ENCODE data around the gene SCPEP1.

SCPEP1 gene

DNA sequence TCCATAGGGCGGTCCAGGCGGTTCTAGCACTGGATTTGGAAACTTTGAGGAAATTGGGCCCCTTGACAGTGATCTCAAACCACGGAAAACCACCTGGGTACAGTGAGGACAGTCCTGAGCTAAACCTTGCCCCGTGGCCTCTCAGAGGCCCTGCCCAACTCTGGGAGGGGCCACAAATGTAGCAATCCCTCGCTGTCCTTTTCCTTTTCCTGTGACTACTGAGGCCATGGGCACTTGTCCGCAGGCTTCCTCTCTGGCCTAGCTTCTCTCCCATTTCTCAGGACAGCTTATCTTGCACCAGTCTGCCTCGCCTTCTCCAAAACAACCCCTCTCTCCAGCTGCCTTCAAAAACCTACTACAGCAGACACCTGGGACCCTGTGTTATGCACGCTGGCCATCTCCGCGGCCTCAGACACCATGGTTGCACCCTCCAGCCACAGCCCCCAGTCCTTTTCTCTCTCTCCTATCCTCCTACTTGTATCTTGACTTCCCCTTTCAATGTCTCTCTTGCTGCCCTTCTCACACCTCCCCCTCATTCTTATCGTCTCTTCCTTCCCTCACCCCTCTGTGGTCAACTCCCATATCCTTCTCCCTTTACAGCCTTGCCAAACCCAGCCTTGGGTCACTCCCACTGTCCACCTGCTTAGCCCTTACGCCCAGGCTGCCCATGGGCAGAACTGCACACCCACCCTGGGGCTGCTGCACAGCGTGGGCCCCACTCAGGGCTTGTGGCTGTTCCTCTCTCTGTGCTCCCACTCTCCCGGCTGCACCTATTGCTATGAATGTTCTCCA is 7.6 kb downstream of the SCPEP1 start:
- Histone ChIP-seq H3K9me3 (ENCODE audit: control insufficient read depth, low read depth, low read length) (no peaks in the 10 kb centered on the region), H3K9ac (ENCODE audit: low read length) (no peak overlapping the region), H3K27ac (ENCODE audit: low read length) (no peak overlapping the region), H3K27me3 (ENCODE audit: control insufficient read depth, insufficient read depth, low read length) (no peaks in the 10 kb centered on the region), H3K4me1 (ENCODE audit: control insufficient read depth, low read depth, low read length) (peaks cover 10% of the 10 kb centered on the region), H3K4me3 (ENCODE audit: low read length) (no peak overlapping the region), H3K36me3 (ENCODE audit: control insufficient read depth, low read depth, low read length) (peaks cover 26% of the 10 kb centered on the region)

DNA sequence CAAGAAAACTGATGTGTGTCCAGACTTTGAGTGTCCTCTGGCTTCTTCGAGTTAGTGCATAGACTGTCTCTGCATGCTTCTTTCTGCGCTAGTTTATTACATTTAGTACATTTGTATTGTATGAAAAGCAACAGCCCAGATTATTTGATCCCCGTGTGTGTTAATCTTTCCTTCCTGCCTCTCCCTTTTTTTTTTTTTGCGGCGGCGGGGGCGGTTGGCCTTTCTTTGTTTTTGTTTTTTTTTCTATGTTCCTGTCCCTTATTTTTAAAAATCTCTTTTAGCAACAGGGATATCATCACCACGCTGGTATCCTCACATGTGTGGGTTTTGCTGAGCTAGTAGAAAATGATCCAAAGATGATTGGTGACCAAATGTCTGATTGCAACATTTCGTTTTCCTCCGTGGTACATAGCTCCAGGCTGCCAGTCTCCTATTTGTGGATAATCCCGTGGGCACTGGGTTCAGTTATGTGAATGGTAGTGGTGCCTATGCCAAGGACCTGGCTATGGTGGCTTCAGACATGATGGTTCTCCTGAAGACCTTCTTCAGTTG is 9.4 kb downstream of the SCPEP1 start:
- no peaks in the 10 kb centered on the region for H3K9me3 ChIP-seq (ENCODE audit: control insufficient read depth, low read depth, low read length)
- no peak overlapping the region for H3K27ac ChIP-seq (ENCODE audit: low read length)
- no peak overlapping the region for H3K4me3 ChIP-seq (ENCODE audit: low read length)
- H3K36me3 ChIP-seq (ENCODE audit: control insufficient read depth, low read depth, low read length): peaks cover 28% of the 10 kb centered on the region
- no peaks in the 10 kb centered on the region for H3K27me3 ChIP-seq (ENCODE audit: control insufficient read depth, insufficient read depth, low read length)
- H3K4me1 ChIP-seq (ENCODE audit: control insufficient read depth, low read depth, low read length): peaks cover 3% of the 10 kb centered on the region
- H3K9ac ChIP-seq (ENCODE audit: low read length): no peak overlapping the region

DNA sequence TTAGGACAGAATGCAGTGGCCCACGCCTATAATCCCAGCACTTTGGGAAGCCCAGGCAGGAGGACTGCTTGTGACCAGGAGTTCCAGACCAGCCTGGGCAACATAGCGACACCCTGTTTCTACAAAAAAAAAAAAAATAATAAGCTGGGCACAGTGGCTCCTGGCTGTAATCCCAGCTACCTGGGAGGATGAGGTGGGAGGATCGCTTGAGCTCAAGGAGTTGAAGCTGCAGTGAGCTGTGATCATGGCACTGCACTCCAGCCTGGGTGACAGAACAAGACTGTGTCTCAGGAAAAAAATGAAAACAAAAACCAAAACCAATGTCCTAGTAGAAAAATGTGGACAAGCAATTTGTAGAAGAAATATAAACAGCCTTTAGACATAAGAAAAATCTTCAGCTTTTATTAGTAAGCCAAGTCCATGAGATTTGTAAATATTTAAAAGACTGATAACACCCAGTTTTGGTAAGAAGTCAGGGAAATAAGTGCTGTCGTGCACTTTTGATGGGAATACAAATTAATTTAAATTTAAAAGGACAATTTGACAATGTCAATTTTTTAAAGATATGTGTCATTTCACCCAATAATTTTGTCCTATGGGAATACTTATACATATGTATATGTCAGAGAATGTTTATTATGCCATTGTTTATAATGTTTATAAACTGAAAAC is 11.1 kb downstream of the SCPEP1 start:
- Histone ChIP-seq H3K36me3 (ENCODE audit: control insufficient read depth, low read depth, low read length) (peaks cover 30% of the 10 kb centered on the region), H3K4me1 (ENCODE audit: control insufficient read depth, low read depth, low read length) (no peaks in the 10 kb centered on the region), H3K9ac (ENCODE audit: low read length) (no peak overlapping the region), H3K4me3 (ENCODE audit: low read length) (no peak overlapping the region), H3K9me3 (ENCODE audit: control insufficient read depth, low read depth, low read length) (no peaks in the 10 kb centered on the region), H3K27me3 (ENCODE audit: control insufficient read depth, insufficient read depth, low read length) (no peaks in the 10 kb centered on the region), H3K27ac (ENCODE audit: low read length) (no peak overlapping the region)

DNA sequence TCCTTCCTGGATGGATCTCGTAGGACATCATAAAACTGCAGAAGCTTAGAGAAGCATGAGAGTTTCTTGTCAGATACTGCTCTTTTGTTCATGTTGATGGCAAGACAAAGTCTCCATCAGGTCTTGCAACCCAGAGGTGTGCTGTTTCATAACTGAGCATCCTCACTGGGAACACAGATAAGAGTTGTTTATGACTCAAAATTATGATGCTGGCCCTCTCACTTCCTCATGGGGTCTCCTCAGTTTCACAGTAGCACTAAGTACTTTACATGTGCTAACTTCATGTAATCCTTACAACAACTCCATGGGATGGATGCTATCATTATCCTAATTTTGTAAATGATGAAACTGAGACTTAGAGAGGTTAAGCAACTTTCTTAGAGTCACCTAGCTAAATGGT is 14.4 kb downstream of the SCPEP1 start:
- H3K9ac ChIP-seq (ENCODE audit: low read length): no peak overlapping the region
- peaks cover 34% of the 10 kb centered on the region for H3K36me3 ChIP-seq (ENCODE audit: control insufficient read depth, low read depth, low read length)
- no peak overlapping the region for H3K27ac ChIP-seq (ENCODE audit: low read length)
- H3K4me1 ChIP-seq (ENCODE audit: control insufficient read depth, low read depth, low read length): no peaks in the 10 kb centered on the region
- H3K4me3 ChIP-seq (ENCODE audit: low read length): no peak overlapping the region
- no peaks in the 10 kb centered on the region for H3K27me3 ChIP-seq (ENCODE audit: control insufficient read depth, insufficient read depth, low read length)
- no peaks in the 10 kb centered on the region for H3K9me3 ChIP-seq (ENCODE audit: control insufficient read depth, low read depth, low read length)

DNA sequence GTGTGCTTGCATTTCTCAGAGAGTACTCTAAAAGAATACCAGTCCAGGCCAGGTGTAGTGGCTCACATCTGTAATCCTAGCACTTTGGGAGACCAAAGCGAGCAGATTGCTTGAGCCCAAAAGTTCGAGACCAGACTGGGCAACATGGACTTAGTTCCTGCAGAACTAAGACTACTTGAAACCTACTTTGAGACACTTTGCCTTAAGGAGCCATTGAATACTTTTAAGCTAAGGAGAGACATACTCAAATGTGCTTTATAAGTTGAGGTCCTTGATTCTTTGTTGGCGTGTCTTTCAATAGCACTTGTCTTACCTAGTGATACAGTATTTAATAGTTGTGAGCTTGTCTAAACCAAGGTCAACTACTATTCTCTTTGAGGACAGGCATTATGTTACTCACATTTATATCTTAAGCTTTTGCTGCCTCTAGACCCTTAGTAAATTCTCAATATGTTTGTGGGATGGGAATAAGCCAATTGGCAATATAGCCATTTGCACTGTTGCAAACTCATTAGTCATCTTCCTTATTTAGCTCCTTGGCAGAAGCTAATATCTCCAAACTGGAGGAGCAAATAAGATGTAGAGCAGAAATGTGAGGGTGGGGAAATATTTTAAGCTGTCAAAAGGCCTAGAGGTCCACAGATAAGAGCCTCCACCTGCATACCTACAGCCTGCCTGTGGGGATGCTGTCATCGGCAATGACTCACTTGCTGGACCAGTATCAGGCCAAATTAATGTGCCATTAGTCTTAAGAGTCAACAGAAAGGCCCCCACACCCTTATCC is 16.3 kb downstream of the SCPEP1 start:
- peaks cover 25% of the 10 kb centered on the region for H3K36me3 ChIP-seq (ENCODE audit: control insufficient read depth, low read depth, low read length)
- H3K4me3 ChIP-seq (ENCODE audit: low read length): no peak overlapping the region
- H3K4me1 ChIP-seq (ENCODE audit: control insufficient read depth, low read depth, low read length): no peaks in the 10 kb centered on the region

DNA sequence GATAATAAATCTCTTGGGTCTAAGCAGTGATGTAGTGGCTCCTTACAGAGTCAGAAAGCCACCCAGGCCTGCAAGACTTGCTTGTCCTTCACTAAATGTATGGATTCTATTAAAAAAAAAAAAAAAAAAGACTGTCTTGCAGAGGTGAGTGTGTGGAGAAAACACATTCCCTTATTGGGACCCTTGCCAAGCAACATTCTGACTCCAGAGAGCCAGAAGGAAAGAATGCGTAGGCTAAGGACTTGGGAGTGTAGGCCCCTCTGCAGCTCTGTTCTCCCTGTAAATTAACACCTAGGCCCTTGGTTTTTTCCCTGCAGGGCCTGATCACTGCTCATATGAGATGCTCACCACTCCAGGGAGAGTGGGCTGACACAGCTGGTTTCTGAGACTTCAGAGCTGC is 17.8 kb downstream of the SCPEP1 start:
- no peak overlapping the region for H3K9ac ChIP-seq (ENCODE audit: low read length)
- no peak overlapping the region for H3K27ac ChIP-seq (ENCODE audit: low read length)
- H3K4me3 ChIP-seq (ENCODE audit: low read length): no peak overlapping the region
- no peaks in the 10 kb centered on the region for H3K4me1 ChIP-seq (ENCODE audit: control insufficient read depth, low read depth, low read length)
- H3K27me3 ChIP-seq (ENCODE audit: control insufficient read depth, insufficient read depth, low read length): no peaks in the 10 kb centered on the region
- H3K9me3 ChIP-seq (ENCODE audit: control insufficient read depth, low read depth, low read length): no peaks in the 10 kb centered on the region
- H3K36me3 ChIP-seq (ENCODE audit: control insufficient read depth, low read depth, low read length): peaks cover 24% of the 10 kb centered on the region

More for the DNA sequence above, 16.3 kb downstream of the SCPEP1 start:
- no peak overlapping the region for H3K27ac ChIP-seq (ENCODE audit: low read length)
- no peaks in the 10 kb centered on the region for H3K9me3 ChIP-seq (ENCODE audit: control insufficient read depth, low read depth, low read length)
- no peaks in the 10 kb centered on the region for H3K27me3 ChIP-seq (ENCODE audit: control insufficient read depth, insufficient read depth, low read length)
- H3K9ac ChIP-seq (ENCODE audit: low read length): no peak overlapping the region

DNA sequence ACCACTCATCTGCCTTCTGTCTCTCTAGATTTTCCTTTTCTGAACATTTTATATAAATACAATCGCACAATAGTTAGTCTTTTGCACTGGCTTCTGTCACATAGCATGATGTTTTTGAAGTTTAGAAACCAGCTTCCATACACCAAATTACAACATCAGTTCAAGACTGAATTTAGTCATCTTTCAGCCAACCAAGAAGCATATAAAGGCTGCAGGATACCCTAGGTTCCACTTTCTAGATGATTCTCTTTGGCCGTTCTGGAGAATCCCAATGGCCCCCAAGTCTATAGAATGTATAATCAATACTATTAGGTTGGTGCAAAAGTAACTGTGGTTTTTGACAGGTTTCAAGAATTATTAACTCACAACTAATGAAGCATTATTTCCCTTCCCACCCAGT is 19.4 kb downstream of the SCPEP1 start:
- Histone ChIP-seq H3K27me3 (ENCODE audit: control insufficient read depth, insufficient read depth, low read length) (no peaks in the 10 kb centered on the region), H3K36me3 (ENCODE audit: control insufficient read depth, low read depth, low read length) (peaks cover 26% of the 10 kb centered on the region), H3K9ac (ENCODE audit: low read length) (no peak overlapping the region), H3K4me3 (ENCODE audit: low read length) (no peak overlapping the region), H3K9me3 (ENCODE audit: control insufficient read depth, low read depth, low read length) (no peaks in the 10 kb centered on the region), H3K27ac (ENCODE audit: low read length) (no peak overlapping the region), H3K4me1 (ENCODE audit: control insufficient read depth, low read depth, low read length) (no peaks in the 10 kb centered on the region)

DNA sequence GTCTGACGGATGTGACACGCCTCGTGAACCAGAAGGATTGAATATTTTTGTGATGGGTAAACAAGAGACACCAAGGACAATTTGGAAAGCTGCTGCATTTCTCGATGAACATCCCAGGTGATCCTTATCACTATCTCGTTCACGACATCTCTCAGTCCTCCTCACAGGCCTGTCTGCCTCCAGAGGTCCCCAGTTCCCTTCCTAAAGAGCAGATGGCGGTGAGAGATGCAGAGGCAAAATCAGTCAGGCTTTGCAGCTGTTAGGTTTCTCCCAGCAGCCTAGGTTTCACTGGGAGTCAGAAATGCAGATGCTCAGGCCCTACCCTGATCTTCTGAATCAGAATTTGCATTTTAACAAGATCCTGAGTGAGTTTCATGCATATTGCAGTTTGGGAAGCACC is 23.6 kb downstream of the SCPEP1 start:
- H3K9me3 ChIP-seq (ENCODE audit: control insufficient read depth, low read depth, low read length): no peaks in the 10 kb centered on the region
- no peaks in the 10 kb centered on the region for H3K4me1 ChIP-seq (ENCODE audit: control insufficient read depth, low read depth, low read length)
- no peak overlapping the region for H3K4me3 ChIP-seq (ENCODE audit: low read length)
- no peak overlapping the region for H3K27ac ChIP-seq (ENCODE audit: low read length)
- peaks cover 22% of the 10 kb centered on the region for H3K36me3 ChIP-seq (ENCODE audit: control insufficient read depth, low read depth, low read length)
- H3K27me3 ChIP-seq (ENCODE audit: control insufficient read depth, insufficient read depth, low read length): no peaks in the 10 kb centered on the region
- H3K9ac ChIP-seq (ENCODE audit: low read length): no peak overlapping the region

DNA sequence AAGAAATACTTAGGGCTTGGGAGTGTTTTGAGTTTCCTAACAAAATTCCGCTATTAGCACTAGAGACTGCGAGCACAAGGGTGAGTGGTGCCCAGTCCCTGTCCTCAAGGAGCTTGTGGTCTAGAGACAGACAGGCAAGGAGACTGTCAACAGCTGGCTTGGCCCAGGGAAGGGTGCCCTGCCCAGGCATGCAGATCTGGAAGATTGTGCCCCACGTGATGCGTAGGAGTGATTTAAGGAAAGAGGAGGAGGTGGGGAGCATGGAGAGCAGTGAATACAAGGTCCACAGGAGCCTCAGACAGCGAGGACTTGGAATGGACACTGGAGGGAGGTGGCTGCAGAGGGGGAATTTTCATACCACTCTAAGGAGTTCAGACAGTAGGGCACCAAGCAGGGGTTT is 25.0 kb downstream of the SCPEP1 start:
- Histone ChIP-seq H3K4me1 (ENCODE audit: control insufficient read depth, low read depth, low read length) (no peaks in the 10 kb centered on the region), H3K36me3 (ENCODE audit: control insufficient read depth, low read depth, low read length) (peaks cover 11% of the 10 kb centered on the region), H3K9me3 (ENCODE audit: control insufficient read depth, low read depth, low read length) (no peaks in the 10 kb centered on the region), H3K27me3 (ENCODE audit: control insufficient read depth, insufficient read depth, low read length) (no peaks in the 10 kb centered on the region), H3K9ac (ENCODE audit: low read length) (no peak overlapping the region), H3K27ac (ENCODE audit: low read length) (no peak overlapping the region), H3K4me3 (ENCODE audit: low read length) (no peak overlapping the region)

DNA sequence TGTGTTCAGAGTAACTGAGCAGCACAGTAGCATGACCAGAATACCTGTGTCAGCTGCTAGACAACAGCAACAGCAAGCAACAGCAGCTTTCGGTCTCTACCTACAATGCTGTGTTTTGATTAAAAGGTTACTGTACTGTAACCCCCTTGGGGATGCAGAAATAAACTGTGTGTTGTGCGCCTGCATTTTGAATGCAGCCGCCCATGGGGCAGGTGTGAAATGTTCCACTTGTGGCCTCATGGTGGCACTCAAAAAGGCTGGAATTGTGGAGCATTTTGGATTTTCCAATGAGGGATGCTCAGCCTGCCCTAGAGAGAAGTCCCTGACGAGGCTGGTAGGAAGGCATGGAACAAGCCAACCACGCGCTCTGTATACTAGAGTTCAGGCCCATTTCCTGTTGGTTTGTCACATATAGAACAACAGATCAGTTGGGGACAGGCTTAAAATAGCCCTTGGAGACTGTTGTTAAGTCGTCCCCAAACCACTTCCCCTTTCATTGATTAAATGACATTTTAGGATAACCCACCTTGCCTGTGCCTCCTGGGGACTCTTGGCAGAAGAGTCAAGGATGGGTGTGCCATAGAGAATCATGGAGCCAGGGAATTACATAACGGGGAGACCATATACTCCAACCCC is 27.1 kb downstream of the SCPEP1 start:
- Histone ChIP-seq H3K4me1 (ENCODE audit: control insufficient read depth, low read depth, low read length) (peaks cover 3% of the 10 kb centered on the region), H3K27ac (ENCODE audit: low read length) (no peak overlapping the region), H3K36me3 (ENCODE audit: control insufficient read depth, low read depth, low read length) (peaks cover 11% of the 10 kb centered on the region), H3K9ac (ENCODE audit: low read length) (no peak overlapping the region), H3K9me3 (ENCODE audit: control insufficient read depth, low read depth, low read length) (no peaks in the 10 kb centered on the region), H3K4me3 (ENCODE audit: low read length) (no peak overlapping the region), H3K27me3 (ENCODE audit: control insufficient read depth, insufficient read depth, low read length) (no peaks in the 10 kb centered on the region)

DNA sequence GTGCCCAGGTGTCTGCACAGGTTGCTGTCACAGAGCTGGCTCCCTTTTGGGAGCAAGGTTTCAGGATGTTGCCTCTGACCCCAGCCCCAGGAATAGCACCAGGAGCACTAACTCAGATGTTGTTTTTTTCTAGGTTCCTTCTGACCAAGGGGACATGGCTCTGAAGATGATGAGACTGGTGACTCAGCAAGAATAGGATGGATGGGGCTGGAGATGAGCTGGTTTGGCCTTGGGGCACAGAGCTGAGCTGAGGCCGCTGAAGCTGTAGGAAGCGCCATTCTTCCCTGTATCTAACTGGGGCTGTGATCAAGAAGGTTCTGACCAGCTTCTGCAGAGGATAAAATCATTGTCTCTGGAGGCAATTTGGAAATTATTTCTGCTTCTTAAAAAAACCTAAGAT is 28.1 kb downstream of the SCPEP1 start:
- Histone ChIP-seq H3K27ac (ENCODE audit: low read length) (no peak overlapping the region), H3K9ac (ENCODE audit: low read length) (no peak overlapping the region), H3K4me1 (ENCODE audit: control insufficient read depth, low read depth, low read length) (peaks cover 5% of the 10 kb centered on the region)

More for the DNA sequence above, 28.1 kb downstream of the SCPEP1 start:
- Histone ChIP-seq H3K4me3 (ENCODE audit: low read length) (no peak overlapping the region), H3K36me3 (ENCODE audit: control insufficient read depth, low read depth, low read length) (peaks cover 8% of the 10 kb centered on the region), H3K9me3 (ENCODE audit: control insufficient read depth, low read depth, low read length) (no peaks in the 10 kb centered on the region), H3K27me3 (ENCODE audit: control insufficient read depth, insufficient read depth, low read length) (no peaks in the 10 kb centered on the region)
